GM21367 (cell line): ENCODE results near the gene PCDHB16.
"Not testable (repeated sequence)": the region's sequence is repeated elsewhere in the genome, so short reads cannot be mapped to it uniquely, and the experiment has no call there.

Experiments
- ATAC-seq: cut with Tn5 transposase; IDR thresholded peaks from one replicate; pipeline ENCODE4 v1.9.1; 2021; ENCODE audit not compliant: unreplicated experiment

The PCDHB16 gene

GRCh38 chr5:141225421-141225820, 43.2 kb downstream of the PCDHB16 start:
- ATAC-seq, result not testable (repeated sequence)

- ATAC-seq, result no peak
These were observed 52.0 kb downstream of the PCDHB16 start for GRCh38 chr5:141234109-141234667.
